Measurements from ENCODE around the gene ALOX15. TPM values are rescaled to one million over a fixed set of nuclear protein-coding genes. Genes with fewer than 3 reads are reported as not detected.
A peak's percentile ranks its signal among the peaks of the same experiment; 100 is the strongest.

The ALOX15 gene
- total RNA-seq, 1 donor from 2014 or later = 1.7 TPM

GRCh38 chr17:4584101-4584916 is 57.2 kb downstream of the ALOX15 start, which contains the start of gene SMTNL2:
Gene SMTNL2, plus strand, starts transcription at chr17:4584529. Its CDS starts 77 bp downstream, at chr17:4584606.
- ATAC-seq (peak; percentile 50), DNase-seq (peak; percentile 69)
- peaks cover 26% of the 10 kb centered on the region for H3K27me3 ChIP-seq

GRCh38 chr17:4583782-4584100 is 57.7 kb downstream of the ALOX15 start:
- no peaks in the 10 kb centered on the region for H3K36me3 ChIP-seq
- H3K27ac ChIP-seq = peak overlapping the region; percentile 71
- H3K27me3 ChIP-seq = peaks cover 26% of the 10 kb centered on the region
- peak overlapping the region; percentile 56 for H3K4me3 ChIP-seq
- intact Hi-C loops (cut with DNase I) = no loop called here
- ATAC-seq (peak; percentile 40), DNase-seq (no peak)
- no peaks in the 10 kb centered on the region for H3K9me3 ChIP-seq
- H3K4me1 ChIP-seq = peaks cover 15% of the 10 kb centered on the region
- TF ChIP-seq CTCF (IDR thresholded peaks at IDR 0.05) = peak; percentile 43

More at GRCh38 chr17:4584101-4584916, 57.2 kb downstream of the ALOX15 start, which contains the start of gene SMTNL2:
- Histone ChIP-seq H3K9me3 (no peaks in the 10 kb centered on the region), H3K4me3 (peak within 1 kb of the TSS; percentile 56), H3K27ac (peak within 1 kb of the TSS; percentile 71), H3K36me3 (no peaks in the 10 kb centered on the region), H3K4me1 (peaks cover 15% of the 10 kb centered on the region)
- intact Hi-C loops (cut with DNase I) = no loop called here
- TF ChIP-seq CTCF (IDR thresholded peaks at IDR 0.05) = no peak

GRCh38 chr17:4583206-4583605 is 58.3 kb downstream of the ALOX15 start:
- Histone ChIP-seq H3K4me1 (peaks cover 15% of the 10 kb centered on the region), H3K27ac (no peak overlapping the region), H3K4me3 (no peak overlapping the region), H3K36me3 (no peaks in the 10 kb centered on the region), H3K27me3 (peaks cover 26% of the 10 kb centered on the region), H3K9me3 (no peaks in the 10 kb centered on the region)
- no peak for TF ChIP-seq CTCF (IDR thresholded peaks at IDR 0.05)
- ATAC-seq = no peak
- intact Hi-C loops (cut with DNase I) = no loop called here
- DNase-seq = peak; percentile 29

- H3K9me3 ChIP-seq = no peaks in the 10 kb centered on the region
- no peak overlapping the region for H3K4me3 ChIP-seq
- ATAC-seq (no peak), DNase-seq (peak; percentile 52)
- intact Hi-C loops (cut with DNase I) = no loop called here
- peaks cover 15% of the 10 kb centered on the region for H3K4me1 ChIP-seq
- peaks cover 26% of the 10 kb centered on the region for H3K27me3 ChIP-seq
- no peak for TF ChIP-seq CTCF (IDR thresholded peaks at IDR 0.05)
- H3K27ac ChIP-seq = no peak overlapping the region
- no peaks in the 10 kb centered on the region for H3K36me3 ChIP-seq
Observed at GRCh38 chr17:4582691-4583090, 58.8 kb downstream of the ALOX15 start.

GRCh38 chr17:4582101-4582501 is 59.4 kb downstream of the ALOX15 start:
- Histone ChIP-seq H3K27ac (no peak overlapping the region), H3K27me3 (peaks cover 26% of the 10 kb centered on the region), H3K4me1 (peaks cover 15% of the 10 kb centered on the region), H3K4me3 (no peak overlapping the region), H3K9me3 (no peaks in the 10 kb centered on the region), H3K36me3 (no peaks in the 10 kb centered on the region)
- no peak for TF ChIP-seq CTCF (IDR thresholded peaks at IDR 0.05)
- no peak for ATAC-seq
- peak; percentile 55 for DNase-seq
- intact Hi-C loops (cut with DNase I) = no loop called here

Other genes with a start within 250 kb of the ALOX15 start
- gene SPNS3, start 207.7 kb downstream of the ALOX15 start, total RNA-seq = 0.87 TPM
- gene SPNS2, start 142.8 kb downstream of the ALOX15 start, total RNA-seq = 67.0 TPM
- 46.7 TPM for gene MYBBP1A, start 86.3 kb downstream of the ALOX15 start, total RNA-seq
- gene GGT6, start 81.1 kb downstream of the ALOX15 start, total RNA-seq = 5.6 TPM
- 2.7 TPM for gene SMTNL2, start 57.1 kb downstream of the ALOX15 start, total RNA-seq
- gene PELP1, start 62.5 kb upstream of the ALOX15 start, total RNA-seq = 39.0 TPM
- 131 TPM for gene ARRB2, start 69.0 kb upstream of the ALOX15 start, total RNA-seq
- 23.2 TPM for gene MED11, start 89.8 kb upstream of the ALOX15 start, total RNA-seq
- 9.6 TPM for gene ZMYND15, start 98.2 kb upstream of the ALOX15 start, total RNA-seq
- 169 TPM for gene CXCL16, start 98.2 kb upstream of the ALOX15 start, total RNA-seq
- gene TM4SF5, start 130.2 kb upstream of the ALOX15 start, total RNA-seq = not detected
- gene VMO1, start 144.7 kb upstream of the ALOX15 start, total RNA-seq = 5.6 TPM
- gene GLTPD2, start 147.3 kb upstream of the ALOX15 start, total RNA-seq = not detected
- 91.0 TPM for gene PSMB6, start 154.5 kb upstream of the ALOX15 start, total RNA-seq
- 33.4 TPM for gene PLD2, start 165.5 kb upstream of the ALOX15 start, total RNA-seq
- gene MINK1, start 191.7 kb upstream of the ALOX15 start, total RNA-seq = 121 TPM

Measured in upper lobe of right lung (tissue), 1 donor.